Medulla oblongata (tissue), 1 donor: ENCODE measurements around the gene PPP1CA.
A peak's percentile ranks its signal among the peaks of the same experiment; 100 is the strongest.
"Not testable (repeated sequence)": the region's sequence is repeated elsewhere in the genome, so short reads cannot be mapped to it uniquely, and the experiment has no call there.

Experiments used
- DNase-seq: peaks from one replicate; pipeline ENCODE4 v3.0.0-alpha.2; 2015; ENCODE audit errors: extremely low spot score

The PPP1CA gene

GRCh38 chr11:67402192-67402839 is 658 bp upstream of the PPP1CA start:
- DNase-seq, result not testable (repeated sequence)

GRCh38 chr11:67400942-67401494 is 640 bp downstream of the PPP1CA start:
- no peak for DNase-seq

- DNase-seq, result no peak
These were observed 1.3 kb downstream of the PPP1CA start for GRCh38 chr11:67400251-67400941.

- no peak for DNase-seq
These were observed 2.7 kb downstream of the PPP1CA start for GRCh38 chr11:67398661-67399563.

GRCh38 chr11:67397986-67398660 is 3.5 kb downstream of the PPP1CA start:
- no peak for DNase-seq

GRCh38 chr11:67397536-67397935 is 4.1 kb downstream of the PPP1CA start:
- no peak for DNase-seq

GRCh38 chr11:67396587-67397389 is 4.9 kb downstream of the PPP1CA start:
- DNase-seq, result no peak

GRCh38 chr11:67396259-67396581 is 5.4 kb downstream of the PPP1CA start:
- no peak for DNase-seq

GRCh38 chr11:67395555-67396258 is 6.0 kb downstream of the PPP1CA start:
- no peak for DNase-seq

GRCh38 chr11:67393990-67394389 is 7.7 kb downstream of the PPP1CA start:
- no peak for DNase-seq

- no peak for DNase-seq
These were observed 8.2 kb downstream of the PPP1CA start for GRCh38 chr11:67393437-67393836.

GRCh38 chr11:67392183-67392715 is 9.4 kb downstream of the PPP1CA start:
- DNase-seq, result no peak

- peak; percentile 97 for DNase-seq
These were observed 10.1 kb downstream of the PPP1CA start, which contains the start of gene RAD9A for GRCh38 chr11:67391304-67392182. Gene RAD9A (plus strand): TSS chr11:67391986. CDS start chr11:67392045, 59 bp downstream.

- DNase-seq, result no peak
These were observed 10.7 kb downstream of the PPP1CA start for GRCh38 chr11:67390947-67391303.

- no peak for DNase-seq
These were observed 12.2 kb downstream of the PPP1CA start for GRCh38 chr11:67389477-67389876.

- DNase-seq, result no peak
These were observed 14.1 kb downstream of the PPP1CA start for GRCh38 chr11:67387518-67387917.

- DNase-seq, result no peak
These were observed 14.6 kb downstream of the PPP1CA start for GRCh38 chr11:67387069-67387468.

- peak; percentile 79 for DNase-seq
These were observed 16.7 kb downstream of the PPP1CA start for GRCh38 chr11:67384851-67385366.
